ENCODE measurements around the gene COG5.

GRCh38 chr7:107591421-107591820 is 27.7 kb upstream of the COG5 start:
- TF ChIP-seq GATA3 (IDR thresholded peaks at IDR 0.05; ENCODE audit: low read depth, low read length) (no peak), GATA2 (IDR thresholded peaks at IDR 0.05; ENCODE audit: low read depth, low read length) (no peak)
